ENCODE measurements around the gene FEM1B. TPM values are rescaled to one million over a fixed set of nuclear protein-coding genes. Genes with fewer than 3 reads are reported as not detected.
A peak's percentile ranks its signal among the peaks of the same experiment; 100 is the strongest.

The FEM1B gene
- total RNA-seq, 2 experiments from 2014 or later: 35.5 to 37.3 TPM

DNA sequence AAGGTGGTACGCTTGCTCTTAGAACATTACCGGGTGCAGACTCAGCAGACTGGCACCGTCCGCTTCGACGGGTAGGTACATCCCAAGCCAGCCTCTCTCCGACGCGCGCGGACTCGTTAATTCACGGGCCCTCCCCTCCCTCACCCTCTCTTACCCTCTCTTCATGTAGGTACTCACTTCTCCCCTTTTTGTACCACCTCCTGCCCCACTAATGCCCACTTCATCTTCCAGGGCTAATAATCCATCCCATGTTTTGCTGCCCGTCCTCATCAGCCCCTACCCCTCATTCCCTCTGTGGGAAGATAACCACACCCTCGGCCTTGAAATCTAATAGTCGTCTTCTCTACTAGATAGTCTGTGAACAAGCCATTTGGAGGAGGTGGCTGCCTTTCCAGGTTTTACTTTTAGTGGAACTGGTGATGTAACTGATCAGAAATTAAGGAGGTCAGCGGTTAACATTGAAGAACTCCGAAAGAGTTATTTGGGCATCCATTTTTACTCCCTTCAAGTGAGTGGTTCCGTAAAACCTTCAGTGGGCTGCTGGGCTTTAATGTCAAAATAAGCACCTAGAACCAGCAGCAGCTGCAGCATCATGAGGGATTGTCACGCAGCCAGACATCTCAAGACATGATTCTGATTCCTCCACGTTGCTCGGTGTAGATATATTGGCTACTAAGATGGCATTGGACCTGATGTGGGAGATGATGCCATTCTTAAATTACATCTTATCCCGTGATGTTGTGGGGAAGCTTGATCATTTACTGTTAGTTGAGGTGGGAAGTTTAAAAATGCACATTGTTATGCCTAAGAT lies 1.3 kb downstream of the FEM1B start:
- Histone ChIP-seq H3K36me3 (ENCODE audit: insufficient read depth, low read length) (peaks cover 24% of the 10 kb centered on the region), H3K4me3 (ENCODE audit: low read depth, low read length, poor library complexity, severe bottlenecking) (peak overlapping the region; percentile 82), H3K79me2 (ENCODE audit: insufficient read depth, low read depth, low read length) (peaks cover 54% of the 10 kb centered on the region), H3K4me2 (ENCODE audit: low read length) (peak overlapping the region; percentile 95), H2AFZ (ENCODE audit: low read length) (peak overlapping the region; percentile 89; the same call in 1 of the 2 replicates), H3K9me2 (ENCODE audit: insufficient read depth, low read length) (no peaks in the 10 kb centered on the region), H3K9me3 (ENCODE audit: low read length) (no peaks in the 10 kb centered on the region), H3K27ac (ENCODE audit: low read depth, low read length, poor library complexity, severe bottlenecking) (peak overlapping the region; percentile 79), H3K4me1 (ENCODE audit: insufficient read depth, low read length, poor library complexity, severe bottlenecking) (peaks cover 33% of the 10 kb centered on the region), H4K20me1 (ENCODE audit: insufficient read depth, low read length) (peaks cover 30% of the 10 kb centered on the region)
- ChIA-PET CTCF (ENCODE audit: unreplicated experiment) (no interaction called here), POLR2A (interaction anchor here (1.2 to 1.3 kb wide), 2 partner anchors 13 to 18 kb away, joined by 6 read pairs; no protein-coding TSS in a partner anchor)
- TSS peak; percentile 53 for BruUV-seq (replicated peaks)
- TF ChIP-seq, protein P1, sequence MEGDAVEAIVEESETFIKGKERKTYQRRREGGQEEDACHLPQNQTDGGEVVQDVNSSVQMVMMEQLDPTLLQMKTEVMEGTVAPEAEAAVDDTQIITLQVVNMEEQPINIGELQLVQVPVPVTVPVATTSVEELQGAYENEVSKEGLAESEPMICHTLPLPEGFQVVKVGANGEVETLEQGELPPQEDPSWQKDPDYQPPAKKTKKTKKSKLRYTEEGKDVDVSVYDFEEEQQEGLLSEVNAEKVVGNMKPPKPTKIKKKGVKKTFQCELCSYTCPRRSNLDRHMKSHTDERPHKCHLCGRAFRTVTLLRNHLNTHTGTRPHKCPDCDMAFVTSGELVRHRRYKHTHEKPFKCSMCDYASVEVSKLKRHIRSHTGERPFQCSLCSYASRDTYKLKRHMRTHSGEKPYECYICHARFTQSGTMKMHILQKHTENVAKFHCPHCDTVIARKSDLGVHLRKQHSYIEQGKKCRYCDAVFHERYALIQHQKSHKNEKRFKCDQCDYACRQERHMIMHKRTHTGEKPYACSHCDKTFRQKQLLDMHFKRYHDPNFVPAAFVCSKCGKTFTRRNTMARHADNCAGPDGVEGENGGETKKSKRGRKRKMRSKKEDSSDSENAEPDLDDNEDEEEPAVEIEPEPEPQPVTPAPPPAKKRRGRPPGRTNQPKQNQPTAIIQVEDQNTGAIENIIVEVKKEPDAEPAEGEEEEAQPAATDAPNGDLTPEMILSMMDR (conservative IDR thresholded peaks at IDR 0.05; ENCODE audit: low read length): 0 out of 2 replicates have a peak, but pooled peaks have one; percentile 12
- no peak for TF ChIP-seq EZH2phosphoT487 (IDR thresholded peaks at IDR 0.05; ENCODE audit: borderline replicate concordance, low read depth, low read length)
- intact Hi-C loops (cut with micrococcal nuclease; ENCODE audit: unreplicated experiment): loop anchor here (2.0 to 5.0 kb wide), 3 partner anchors 20 to 496 kb away; partner anchors contain the start of gene CLN6
- peak; percentile 29 for DNase-seq (ENCODE audit: low spot score)

DNA sequence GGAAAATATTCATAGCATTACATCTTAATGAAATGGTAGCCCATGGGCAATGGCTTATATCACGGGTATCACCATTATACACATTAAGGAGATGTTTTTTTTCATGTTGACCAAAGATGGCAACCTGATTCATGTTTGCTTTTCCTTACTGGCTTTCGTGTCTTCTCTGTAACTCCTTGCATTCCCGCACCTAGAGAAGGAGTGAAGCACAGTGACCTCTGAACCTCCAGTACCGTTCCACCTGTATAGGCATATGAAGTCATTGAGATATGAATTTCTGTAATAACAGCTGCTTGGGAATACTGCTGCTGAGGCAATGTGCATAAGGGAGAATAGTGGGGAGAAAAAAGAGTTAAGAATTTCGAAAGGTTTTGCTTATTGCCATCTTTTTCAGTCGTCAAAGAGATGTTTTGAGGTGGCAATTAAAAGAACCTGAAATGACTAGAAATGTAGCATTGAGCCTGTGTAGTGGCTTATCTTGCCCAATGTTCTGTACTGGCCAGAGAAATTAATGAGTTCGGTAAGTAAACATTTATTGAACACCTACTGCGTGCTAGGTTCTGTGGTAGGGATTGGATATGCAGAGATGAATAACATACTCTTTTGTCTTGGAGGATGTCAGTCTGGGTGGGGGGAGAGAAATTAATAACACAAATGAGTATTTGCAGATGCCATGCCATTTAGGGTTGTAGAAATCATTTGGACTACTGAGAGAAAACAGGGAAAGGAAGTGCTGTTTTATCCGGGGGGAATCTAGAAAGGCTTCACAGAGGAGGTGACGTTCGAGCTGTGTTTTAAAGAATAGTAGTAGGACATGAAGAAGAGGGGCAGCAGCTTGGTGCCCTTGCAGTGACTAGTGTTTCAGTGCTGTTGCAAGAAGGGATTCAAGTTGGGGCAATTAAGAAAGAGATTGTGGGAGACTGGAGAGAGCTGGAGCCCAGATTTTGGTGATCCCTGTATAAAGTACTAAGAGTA lies 2.5 kb downstream of the FEM1B start:
- TF ChIP-seq, protein P1 (conservative IDR thresholded peaks at IDR 0.05; ENCODE audit: low read length): no peak
- TF ChIP-seq EZH2phosphoT487 (IDR thresholded peaks at IDR 0.05; ENCODE audit: borderline replicate concordance, low read depth, low read length): no peak
- Histone ChIP-seq H3K4me2 (ENCODE audit: low read length) (peak overlapping the region; percentile 95), H3K36me3 (ENCODE audit: insufficient read depth, low read length) (peaks cover 36% of the 10 kb centered on the region), H3K4me1 (ENCODE audit: insufficient read depth, low read length, poor library complexity, severe bottlenecking) (peaks cover 33% of the 10 kb centered on the region), H4K20me1 (ENCODE audit: insufficient read depth, low read length) (peaks cover 31% of the 10 kb centered on the region), H3K9me3 (ENCODE audit: low read length) (peaks cover 9% of the 10 kb centered on the region; the same call in 1 of the 2 replicates), H3K27ac (ENCODE audit: low read depth, low read length, poor library complexity, severe bottlenecking) (no peak overlapping the region), H3K4me3 (ENCODE audit: low read depth, low read length, poor library complexity, severe bottlenecking) (peak overlapping the region; percentile 82), H3K9me2 (ENCODE audit: insufficient read depth, low read length) (no peaks in the 10 kb centered on the region), H2AFZ (ENCODE audit: low read length) (no peak overlapping the region), H3K79me2 (ENCODE audit: insufficient read depth, low read depth, low read length) (peaks cover 67% of the 10 kb centered on the region)
- POLR2A ChIA-PET: interaction anchor here (0.6 to 1.3 kb wide), 7 partner anchors 9 to 1252 kb away, joined by 3 to 6 read pairs (median 4); no protein-coding TSS in a partner anchor
- intact Hi-C loops (cut with micrococcal nuclease; ENCODE audit: unreplicated experiment): loop anchor here (2.0 to 5.0 kb wide), 3 partner anchors 19 to 498 kb away; partner anchors contain the start of gene CLN6
- no TSS peak for BruUV-seq (replicated peaks)
- no peak for DNase-seq (ENCODE audit: low spot score)
- CTCF ChIA-PET (ENCODE audit: unreplicated experiment): interaction anchor here (1.1 kb wide), 1 partner anchor 9 kb away, joined by 5 read pairs; no protein-coding TSS in a partner anchor

All from OCI-LY7 (cell line).